ENCODE measurements around the gene REN. TPM values are rescaled to one million over a fixed set of nuclear protein-coding genes. Genes with fewer than 3 reads are reported as not detected.

The REN gene
- total and polyA plus RNA-seq, 4 donors = 0.05 to 0.25 (median 0.15) TPM; not detected in 1

DNA sequence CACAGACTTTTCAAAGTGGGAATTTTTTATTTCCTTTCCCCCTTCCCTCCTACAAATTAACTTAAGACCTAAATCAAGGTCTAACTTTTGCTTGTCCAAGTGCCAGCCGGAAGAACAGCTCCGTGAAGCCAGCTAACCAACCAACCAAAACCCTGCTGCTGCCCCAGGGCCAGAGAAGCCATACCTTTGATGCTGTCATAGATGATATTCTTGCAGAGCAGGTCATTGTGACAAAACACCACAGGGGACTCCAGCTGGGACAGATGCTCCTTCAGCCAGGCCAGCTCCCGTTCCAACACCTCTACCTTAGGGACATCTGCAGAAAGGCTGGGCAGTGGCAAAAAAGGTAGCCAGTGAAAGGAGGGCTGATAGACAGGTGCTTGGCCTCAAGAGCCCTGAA is 25.0 kb downstream of the REN start:
- H3K27ac ChIP-seq (ENCODE audit: low read depth in 1 of 2, low read length in 2 of 2) = no peak overlapping the region

DNA sequence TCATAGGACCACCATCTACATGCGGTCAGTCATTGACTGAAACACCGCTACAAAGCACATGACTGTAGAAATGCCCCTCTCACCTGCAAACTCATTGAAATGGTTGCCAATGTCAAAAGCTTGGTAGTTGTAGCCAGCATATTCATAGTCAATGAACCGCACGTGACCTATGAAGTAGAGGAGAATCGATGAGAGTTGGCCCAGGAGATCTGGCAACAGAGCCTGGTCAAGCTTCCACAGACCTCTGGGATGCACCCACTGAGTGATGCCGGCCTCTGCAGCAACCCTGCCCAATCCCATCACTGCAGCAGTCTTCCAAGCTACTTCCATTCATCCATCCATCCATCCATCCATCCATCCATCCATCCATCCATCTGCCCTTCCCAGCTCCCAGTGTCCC is 26.2 kb downstream of the REN start:
- 51% methylated on average over 6 of the region's 6 CpGs for WGBS
- Histone ChIP-seq H3K27me3 (ENCODE audit: control insufficient read depth in 4 of 4, insufficient read depth in 4 of 4, low read length in 3 of 4) (no peaks in the 10 kb centered on the region), H3K36me3 (ENCODE audit: control insufficient read depth in 4 of 4, insufficient read depth in 3 of 4, low read depth in 1 of 4, low read length in 3 of 4) (peaks cover 0 to 36% (median 30%) of the 10 kb centered on the region in 4 donors), H3K4me3 (ENCODE audit: low read depth in 1 of 3, low read length in 3 of 3) (no peak overlapping the region), H3K27ac (ENCODE audit: low read depth in 1 of 2, low read length in 2 of 2) (no peak overlapping the region), H3K9me3 (ENCODE audit: control insufficient read depth in 4 of 4, low read length in 3 of 4) (no peaks in the 10 kb centered on the region), H3K9ac (ENCODE audit: low read depth in 1 of 2, low read length in 2 of 2) (no peak overlapping the region), H3K4me1 (ENCODE audit: control insufficient read depth in 4 of 4, insufficient read depth in 4 of 4, low read length in 3 of 4) (peaks cover 22 to 77% (median 66%) of the 10 kb centered on the region in 4 donors)
- TF ChIP-seq RXRA (IDR thresholded peaks at IDR 0.05) = peak in 1 of 2 donors; percentile 34
- TF ChIP-seq GABPA (IDR thresholded peaks at IDR 0.05 in 1 of 2, conservative IDR thresholded peaks at IDR 0.05 in 1 of 2) = no peak
- no peak for TF ChIP-seq HNF4G (IDR thresholded peaks at IDR 0.05)
- TF ChIP-seq RAD21 (IDR thresholded peaks at IDR 0.05) = peak in 1 of 2 donors; percentile 10
- TF ChIP-seq HNF4A (conservative IDR thresholded peaks at IDR 0.05) = peak in 1 of 2 donors; percentile 51
- no peak for DNase-seq (ENCODE audit: low spot score)

More for the DNA sequence above, 25.0 kb downstream of the REN start:
- no peaks in the 10 kb centered on the region for H3K9me3 ChIP-seq (ENCODE audit: control insufficient read depth in 4 of 4, low read length in 3 of 4)
- no peak overlapping the region for H3K4me3 ChIP-seq (ENCODE audit: low read depth in 1 of 3, low read length in 3 of 3)
- H3K36me3 ChIP-seq (ENCODE audit: control insufficient read depth in 4 of 4, insufficient read depth in 3 of 4, low read depth in 1 of 4, low read length in 3 of 4) = peaks cover 0 to 29% (median 21%) of the 10 kb centered on the region in 4 donors
- 96% methylated on average over 3 of the region's 3 CpGs for WGBS
- TF ChIP-seq JUND (IDR thresholded peaks at IDR 0.05) (no peak), FOXA1 (IDR thresholded peaks at IDR 0.05) (no peak), TAF1 (conservative IDR thresholded peaks at IDR 0.05) (no peak), RAD21 (IDR thresholded peaks at IDR 0.05) (no peak), NR2F2 (IDR thresholded peaks at IDR 0.05) (no peak), SP1 (IDR thresholded peaks at IDR 0.05) (no peak), RXRA (IDR thresholded peaks at IDR 0.05) (no peak), HNF4G (IDR thresholded peaks at IDR 0.05) (no peak), FOXA2 (IDR thresholded peaks at IDR 0.05) (no peak), GABPA (IDR thresholded peaks at IDR 0.05 in 1 of 2, conservative IDR thresholded peaks at IDR 0.05 in 1 of 2) (no peak), HNF4A (conservative IDR thresholded peaks at IDR 0.05) (no peak), EGR1 (IDR thresholded peaks at IDR 0.05; ENCODE audit: low read depth in 2 of 2) (no peak)
- TF ChIP-seq, protein P1, sequence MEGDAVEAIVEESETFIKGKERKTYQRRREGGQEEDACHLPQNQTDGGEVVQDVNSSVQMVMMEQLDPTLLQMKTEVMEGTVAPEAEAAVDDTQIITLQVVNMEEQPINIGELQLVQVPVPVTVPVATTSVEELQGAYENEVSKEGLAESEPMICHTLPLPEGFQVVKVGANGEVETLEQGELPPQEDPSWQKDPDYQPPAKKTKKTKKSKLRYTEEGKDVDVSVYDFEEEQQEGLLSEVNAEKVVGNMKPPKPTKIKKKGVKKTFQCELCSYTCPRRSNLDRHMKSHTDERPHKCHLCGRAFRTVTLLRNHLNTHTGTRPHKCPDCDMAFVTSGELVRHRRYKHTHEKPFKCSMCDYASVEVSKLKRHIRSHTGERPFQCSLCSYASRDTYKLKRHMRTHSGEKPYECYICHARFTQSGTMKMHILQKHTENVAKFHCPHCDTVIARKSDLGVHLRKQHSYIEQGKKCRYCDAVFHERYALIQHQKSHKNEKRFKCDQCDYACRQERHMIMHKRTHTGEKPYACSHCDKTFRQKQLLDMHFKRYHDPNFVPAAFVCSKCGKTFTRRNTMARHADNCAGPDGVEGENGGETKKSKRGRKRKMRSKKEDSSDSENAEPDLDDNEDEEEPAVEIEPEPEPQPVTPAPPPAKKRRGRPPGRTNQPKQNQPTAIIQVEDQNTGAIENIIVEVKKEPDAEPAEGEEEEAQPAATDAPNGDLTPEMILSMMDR (IDR thresholded peaks at IDR 0.05; ENCODE audit: low read depth, low read length, missing input control) = no peak
- TF ChIP-seq, protein P2, sequence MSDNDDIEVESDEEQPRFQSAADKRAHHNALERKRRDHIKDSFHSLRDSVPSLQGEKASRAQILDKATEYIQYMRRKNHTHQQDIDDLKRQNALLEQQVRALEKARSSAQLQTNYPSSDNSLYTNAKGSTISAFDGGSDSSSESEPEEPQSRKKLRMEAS (IDR thresholded peaks at IDR 0.05) = no peak
- TF ChIP-seq, protein P3, sequence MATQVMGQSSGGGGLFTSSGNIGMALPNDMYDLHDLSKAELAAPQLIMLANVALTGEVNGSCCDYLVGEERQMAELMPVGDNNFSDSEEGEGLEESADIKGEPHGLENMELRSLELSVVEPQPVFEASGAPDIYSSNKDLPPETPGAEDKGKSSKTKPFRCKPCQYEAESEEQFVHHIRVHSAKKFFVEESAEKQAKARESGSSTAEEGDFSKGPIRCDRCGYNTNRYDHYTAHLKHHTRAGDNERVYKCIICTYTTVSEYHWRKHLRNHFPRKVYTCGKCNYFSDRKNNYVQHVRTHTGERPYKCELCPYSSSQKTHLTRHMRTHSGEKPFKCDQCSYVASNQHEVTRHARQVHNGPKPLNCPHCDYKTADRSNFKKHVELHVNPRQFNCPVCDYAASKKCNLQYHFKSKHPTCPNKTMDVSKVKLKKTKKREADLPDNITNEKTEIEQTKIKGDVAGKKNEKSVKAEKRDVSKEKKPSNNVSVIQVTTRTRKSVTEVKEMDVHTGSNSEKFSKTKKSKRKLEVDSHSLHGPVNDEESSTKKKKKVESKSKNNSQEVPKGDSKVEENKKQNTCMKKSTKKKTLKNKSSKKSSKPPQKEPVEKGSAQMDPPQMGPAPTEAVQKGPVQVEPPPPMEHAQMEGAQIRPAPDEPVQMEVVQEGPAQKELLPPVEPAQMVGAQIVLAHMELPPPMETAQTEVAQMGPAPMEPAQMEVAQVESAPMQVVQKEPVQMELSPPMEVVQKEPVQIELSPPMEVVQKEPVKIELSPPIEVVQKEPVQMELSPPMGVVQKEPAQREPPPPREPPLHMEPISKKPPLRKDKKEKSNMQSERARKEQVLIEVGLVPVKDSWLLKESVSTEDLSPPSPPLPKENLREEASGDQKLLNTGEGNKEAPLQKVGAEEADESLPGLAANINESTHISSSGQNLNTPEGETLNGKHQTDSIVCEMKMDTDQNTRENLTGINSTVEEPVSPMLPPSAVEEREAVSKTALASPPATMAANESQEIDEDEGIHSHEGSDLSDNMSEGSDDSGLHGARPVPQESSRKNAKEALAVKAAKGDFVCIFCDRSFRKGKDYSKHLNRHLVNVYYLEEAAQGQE (IDR thresholded peaks at IDR 0.05) = no peak
- H3K4me1 ChIP-seq (ENCODE audit: control insufficient read depth in 4 of 4, insufficient read depth in 4 of 4, low read length in 3 of 4) = peaks cover 28 to 86% (median 77%) of the 10 kb centered on the region in 4 donors
- no peak for DNase-seq (ENCODE audit: low spot score)
- H3K27me3 ChIP-seq (ENCODE audit: control insufficient read depth in 4 of 4, insufficient read depth in 4 of 4, low read length in 3 of 4) = no peaks in the 10 kb centered on the region
- no peak overlapping the region for H3K9ac ChIP-seq (ENCODE audit: low read depth in 1 of 2, low read length in 2 of 2)

Data from liver (tissue), 9 donors.